Stimulated activated naive CD4-positive, alpha-beta T cell (primary cell): ENCODE results near the gene COL27A1.

Source experiments
- DNase-seq, 6 experiments: peaks; one replicate each; lab custom pipeline; 2025; lab: John Stamatoyannopoulos, UW

COL27A1 gene

GRCh38 chr9:114288193-114289091, 133.1 kb downstream of the COL27A1 start:
- DNase-seq: no peak

- DNase-seq: no peak
Measured at GRCh38 chr9:114289106-114289505, 133.8 kb downstream of the COL27A1 start.

GRCh38 chr9:114289571-114290481, 134.5 kb downstream of the COL27A1 start:
- DNase-seq: no peak

GRCh38 chr9:114290561-114290986, 135.2 kb downstream of the COL27A1 start:
- no peak for DNase-seq

- peak; percentile 20 to 76 (median 54) for DNase-seq
Measured at GRCh38 chr9:114291064-114291474, 135.7 kb downstream of the COL27A1 start.

GRCh38 chr9:114291886-114292590, 136.7 kb downstream of the COL27A1 start:
- DNase-seq: no peak

- DNase-seq: no peak
Measured at GRCh38 chr9:114294664-114295063, 139.3 kb downstream of the COL27A1 start.

GRCh38 chr9:114296338-114296737, 141.0 kb downstream of the COL27A1 start:
- DNase-seq: no peak

GRCh38 chr9:114299286-114300152, 144.2 kb downstream of the COL27A1 start:
- no peak for DNase-seq

GRCh38 chr9:114300153-114300845, 145.0 kb downstream of the COL27A1 start:
- no peak for DNase-seq

GRCh38 chr9:114300846-114301797, 145.8 kb downstream of the COL27A1 start:
- no peak for DNase-seq

GRCh38 chr9:114301798-114302565, 146.6 kb downstream of the COL27A1 start:
- no peak for DNase-seq

- DNase-seq: no peak
Measured at GRCh38 chr9:114302727-114303126, 147.4 kb downstream of the COL27A1 start.

- DNase-seq: no peak
Measured at GRCh38 chr9:114303571-114303970, 148.2 kb downstream of the COL27A1 start.

- no peak for DNase-seq
Measured at GRCh38 chr9:114303977-114304376, 148.6 kb downstream of the COL27A1 start.

GRCh38 chr9:114304416-114305188, 149.3 kb downstream of the COL27A1 start:
- no peak for DNase-seq

GRCh38 chr9:114307899-114308267, 152.5 kb downstream of the COL27A1 start:
- no peak for DNase-seq
